Left lung (tissue), 10 donors: ENCODE results near the gene SESN1. TPM values are rescaled to one million over a fixed set of nuclear protein-coding genes. Genes with fewer than 3 reads are reported as not detected.

ENCODE experiments used
- ATAC-seq: fragments of 200-7000 bp; cut with Tn5 transposase; one replicate; pipeline ENCODE4 v1.9.1; 2020; ENCODE audit warnings: moderate library complexity
- DNase-seq, 4 donors: peaks; one replicate each; pipeline ENCODE4 v3.0.0-alpha.2; 2013 to 2020
- H3K27ac ChIP-seq, 2 donors: fragments of 200-600 bp; sonication (generic) in 1 of 2; one replicate each; pipeline versions ENCODE4 v1.5.0 to v1.8.0; 2020 to 2021
- H3K27me3 ChIP-seq, 2 donors: fragments of 200-600 bp; sonication (generic) in 1 of 2; one replicate each; pipeline versions ENCODE4 v1.5.0 to v1.8.0; 2020 to 2021
- H3K36me3 ChIP-seq, 2 donors: fragments of 200-600 bp; sonication (generic) in 1 of 2; one replicate each; pipeline versions ENCODE4 v1.5.0 to v1.8.0; 2020 to 2021
- H3K4me1 ChIP-seq, 2 donors: fragments of 200-600 bp; one replicate each; pipeline ENCODE4 v1.8.0; 2021
- H3K4me3 ChIP-seq, 2 donors: fragments of 200-600 bp; sonication (generic) in 1 of 2; one replicate each; pipeline versions ENCODE4 v1.5.0 to v1.8.0; 2020 to 2021; ENCODE audit warnings: mild to moderate bottlenecking in 1 of 2
- H3K9me3 ChIP-seq, 2 donors: fragments of 200-600 bp; sonication (generic) in 1 of 2; one replicate each; pipeline versions ENCODE4 v1.5.0 to v1.8.0; 2020 to 2021
- intact Hi-C, 2 donors: fragments of 100-400 bp; cut with DNase I; formaldehyde crosslinking; loops; one replicate each; pipeline versions ENCODE4 v1.11.2 to v1.14.2; 2022
- polyA plus RNA-seq, 6 donors: library from polyadenylated mRNA; unstranded; fragments of 120-200 nt; gene quantifications; one replicate each; pipeline ENCODE4 v1.2.1, GENCODE V29; 2013; ENCODE audit not compliant: insufficient read length in 6 of 6
- total RNA-seq, 2 donors: library from RNA; stranded (reverse); fragmentation: NEBNext Ultra II Directional; extraction: Animal tissue kit (Norgen Biotek cat#: 25700); gene quantifications; one replicate each; pipeline ENCODE4 v1.2.1, GENCODE V29; 2021
- TF ChIP-seq, protein P1 (sequence below), 2 donors: fragments of 200-600 bp; sonication (generic) in 1 of 2; IDR thresholded peaks; one replicate each; pipeline versions ENCODE4 v1.5.0 to v1.8.0; 2021; ENCODE audit warnings: antibody characterized with exemption in 2 of 2
- donor health status: DM: no; HTN: yes; CAD: no.
- donor health status: DM: no; HTN: no; CAD: no.

Gene SESN1
- total and polyA plus RNA-seq, 8 donors, result 20.5 to 90.5 (median 65.7) TPM

DNA sequence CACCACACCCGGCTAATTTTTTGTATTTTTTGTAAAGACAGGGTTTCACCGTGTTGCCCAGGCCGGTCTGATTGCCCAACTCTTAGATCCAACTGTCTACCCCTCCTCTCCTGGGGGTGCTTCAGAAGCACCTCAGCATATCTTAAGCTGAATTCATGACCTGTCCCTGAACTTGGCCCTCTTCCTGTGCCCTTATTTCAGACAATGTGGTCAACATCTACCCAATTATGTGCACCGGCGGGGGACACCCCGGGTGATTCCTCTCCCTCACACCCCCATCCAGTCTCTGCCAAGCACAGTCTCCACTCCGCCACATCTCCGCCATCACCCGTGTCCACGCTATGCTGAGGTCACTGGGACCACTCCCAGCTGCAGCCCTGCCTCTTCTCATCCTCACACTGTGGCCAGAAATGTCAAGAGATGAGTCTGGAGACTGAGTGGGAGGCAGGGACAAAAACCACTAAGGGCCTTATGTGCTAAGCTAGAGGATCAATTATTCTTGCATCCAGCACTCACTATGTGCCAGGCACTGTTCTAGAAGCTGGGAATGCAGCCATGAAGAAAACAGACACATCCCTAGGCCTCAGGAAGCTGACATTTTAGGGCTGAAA lies 134.6 kb downstream of the SESN1 start:
- intact Hi-C loops, result no loop called here
- TF ChIP-seq, protein P1, sequence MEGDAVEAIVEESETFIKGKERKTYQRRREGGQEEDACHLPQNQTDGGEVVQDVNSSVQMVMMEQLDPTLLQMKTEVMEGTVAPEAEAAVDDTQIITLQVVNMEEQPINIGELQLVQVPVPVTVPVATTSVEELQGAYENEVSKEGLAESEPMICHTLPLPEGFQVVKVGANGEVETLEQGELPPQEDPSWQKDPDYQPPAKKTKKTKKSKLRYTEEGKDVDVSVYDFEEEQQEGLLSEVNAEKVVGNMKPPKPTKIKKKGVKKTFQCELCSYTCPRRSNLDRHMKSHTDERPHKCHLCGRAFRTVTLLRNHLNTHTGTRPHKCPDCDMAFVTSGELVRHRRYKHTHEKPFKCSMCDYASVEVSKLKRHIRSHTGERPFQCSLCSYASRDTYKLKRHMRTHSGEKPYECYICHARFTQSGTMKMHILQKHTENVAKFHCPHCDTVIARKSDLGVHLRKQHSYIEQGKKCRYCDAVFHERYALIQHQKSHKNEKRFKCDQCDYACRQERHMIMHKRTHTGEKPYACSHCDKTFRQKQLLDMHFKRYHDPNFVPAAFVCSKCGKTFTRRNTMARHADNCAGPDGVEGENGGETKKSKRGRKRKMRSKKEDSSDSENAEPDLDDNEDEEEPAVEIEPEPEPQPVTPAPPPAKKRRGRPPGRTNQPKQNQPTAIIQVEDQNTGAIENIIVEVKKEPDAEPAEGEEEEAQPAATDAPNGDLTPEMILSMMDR (IDR thresholded peaks at IDR 0.05), result no peak
- DNase-seq (no peak), ATAC-seq (peak; percentile 43)
- no peak overlapping the region for H3K4me3 ChIP-seq
- H3K4me1 ChIP-seq, result peaks cover 0 to 9% of the 10 kb centered on the region in 2 donors
- H3K36me3 ChIP-seq, result no peaks in the 10 kb centered on the region
- H3K27me3 ChIP-seq, result no peaks in the 10 kb centered on the region
- peak overlapping the region in 1 of 2 donors; percentile 15 for H3K27ac ChIP-seq
- no peaks in the 10 kb centered on the region for H3K9me3 ChIP-seq

DNA sequence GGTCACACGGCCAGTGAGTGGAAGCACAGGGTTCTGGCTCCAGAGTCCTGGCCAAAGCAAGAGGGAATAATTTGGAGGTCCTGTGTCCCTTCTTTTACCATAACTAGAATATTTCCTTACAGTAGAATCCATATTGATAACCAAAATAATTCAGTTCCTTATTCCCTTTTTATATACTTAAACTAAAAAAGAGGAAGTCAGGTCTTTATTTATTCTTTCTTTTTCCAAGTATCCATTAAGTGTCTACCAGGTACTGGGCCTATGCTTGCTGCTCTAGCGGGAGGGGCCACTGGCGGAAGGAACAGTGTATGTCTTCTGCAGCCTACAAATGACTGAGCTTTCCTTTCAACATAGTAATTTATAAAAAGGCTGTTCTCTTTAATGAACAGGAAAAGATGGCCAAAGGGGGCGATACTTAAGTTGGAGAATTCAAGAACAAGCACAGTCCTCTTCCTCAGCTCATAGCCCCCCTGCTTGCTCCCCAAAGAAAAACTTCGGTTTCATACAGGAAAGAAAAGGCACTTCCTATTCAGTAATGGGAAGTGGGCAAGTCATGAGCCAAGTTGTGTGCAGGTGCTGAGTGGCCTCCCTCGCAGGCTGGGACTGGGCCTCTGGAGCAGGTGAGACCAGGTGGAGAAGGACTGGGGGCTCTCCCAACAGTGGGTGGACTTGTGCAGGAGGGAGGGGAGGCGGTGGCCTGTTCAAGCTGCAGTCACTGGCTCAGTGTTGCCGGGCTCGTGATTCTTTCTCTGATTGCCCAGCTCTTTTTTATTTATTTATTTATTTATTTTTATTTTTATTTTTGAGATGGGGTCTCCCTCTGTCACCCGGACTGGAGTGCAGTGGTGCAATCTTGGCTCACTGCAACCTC lies 135.5 kb downstream of the SESN1 start:
- intact Hi-C loops, result no loop called here
- H3K27me3 ChIP-seq, result no peaks in the 10 kb centered on the region
- no peaks in the 10 kb centered on the region for H3K9me3 ChIP-seq
- peaks cover 0 to 9% of the 10 kb centered on the region in 2 donors for H3K4me1 ChIP-seq
- TF ChIP-seq, protein P1 (IDR thresholded peaks at IDR 0.05), result no peak
- no peak for ATAC-seq
- H3K4me3 ChIP-seq, result no peak overlapping the region
- H3K36me3 ChIP-seq, result no peaks in the 10 kb centered on the region
- peak in 1 of 4 donors; percentile 62 for DNase-seq
- peak overlapping the region in 1 of 2 donors; percentile 34 for H3K27ac ChIP-seq

DNA sequence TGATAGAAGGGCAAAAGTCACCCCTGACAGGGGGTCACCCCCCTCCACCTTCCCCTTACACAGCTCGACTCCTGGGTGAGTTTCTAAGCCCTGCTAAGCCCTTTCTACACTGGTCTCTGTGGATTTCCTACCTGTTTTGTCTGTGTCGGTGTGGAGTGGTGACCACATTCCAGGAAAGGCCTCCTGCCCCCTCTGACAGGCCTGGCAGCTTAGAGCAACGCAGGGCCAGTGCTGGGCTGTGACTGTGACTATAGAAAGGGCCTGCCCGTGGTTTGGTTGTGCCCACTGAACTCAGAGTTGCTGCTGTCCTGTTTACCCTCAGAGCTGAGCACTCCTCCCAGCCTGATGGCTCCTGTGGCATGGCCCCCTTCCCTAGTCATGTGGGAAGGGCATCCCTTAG lies 137.4 kb downstream of the SESN1 start:
- Histone ChIP-seq H3K9me3 (no peaks in the 10 kb centered on the region), H3K27ac (no peak overlapping the region), H3K4me3 (no peak overlapping the region), H3K4me1 (peaks cover 0 to 9% of the 10 kb centered on the region in 2 donors), H3K27me3 (no peaks in the 10 kb centered on the region), H3K36me3 (no peaks in the 10 kb centered on the region)
- TF ChIP-seq, protein P1 (IDR thresholded peaks at IDR 0.05), result no peak
- DNase-seq, result no peak
- intact Hi-C loops, result no loop called here
- no peak for ATAC-seq

DNA sequence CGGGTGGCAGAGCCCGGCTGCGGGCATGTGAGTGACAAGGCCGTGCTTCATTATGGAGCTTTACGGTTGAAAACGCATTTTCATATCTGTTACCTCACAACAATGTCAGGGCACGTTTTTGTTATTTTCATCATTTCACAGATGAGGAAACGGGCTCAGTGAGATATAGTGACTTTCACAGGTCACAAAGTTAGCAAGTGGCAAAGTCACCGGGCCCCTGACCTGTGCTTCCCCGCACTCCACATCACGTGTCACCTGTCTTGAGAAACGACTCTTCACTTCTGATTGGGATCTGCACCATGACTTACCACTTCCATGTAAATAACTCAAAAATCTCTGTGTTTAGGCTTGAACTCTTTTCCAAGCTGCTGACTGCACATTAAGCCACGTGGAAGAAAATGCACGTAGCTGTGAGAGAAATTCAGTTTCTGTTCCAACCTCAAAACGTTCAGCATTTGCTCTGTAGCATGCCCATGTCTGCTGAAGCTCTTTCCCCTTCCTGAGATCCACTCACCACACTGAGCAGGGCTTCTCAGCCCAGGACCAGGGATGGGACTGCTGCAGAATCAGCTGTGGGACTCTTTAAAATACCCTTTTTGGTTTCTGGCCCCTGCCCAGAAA lies 139.2 kb downstream of the SESN1 start:
- peaks cover 2 to 18% of the 10 kb centered on the region in 2 donors for H3K4me1 ChIP-seq
- ATAC-seq (no peak), DNase-seq (no peak)
- H3K27ac ChIP-seq, result no peak overlapping the region
- H3K36me3 ChIP-seq, result no peaks in the 10 kb centered on the region
- no peak overlapping the region for H3K4me3 ChIP-seq
- intact Hi-C loops, result no loop called here
- TF ChIP-seq, protein P1 (IDR thresholded peaks at IDR 0.05), result no peak
- no peaks in the 10 kb centered on the region for H3K27me3 ChIP-seq
- no peaks in the 10 kb centered on the region for H3K9me3 ChIP-seq

DNA sequence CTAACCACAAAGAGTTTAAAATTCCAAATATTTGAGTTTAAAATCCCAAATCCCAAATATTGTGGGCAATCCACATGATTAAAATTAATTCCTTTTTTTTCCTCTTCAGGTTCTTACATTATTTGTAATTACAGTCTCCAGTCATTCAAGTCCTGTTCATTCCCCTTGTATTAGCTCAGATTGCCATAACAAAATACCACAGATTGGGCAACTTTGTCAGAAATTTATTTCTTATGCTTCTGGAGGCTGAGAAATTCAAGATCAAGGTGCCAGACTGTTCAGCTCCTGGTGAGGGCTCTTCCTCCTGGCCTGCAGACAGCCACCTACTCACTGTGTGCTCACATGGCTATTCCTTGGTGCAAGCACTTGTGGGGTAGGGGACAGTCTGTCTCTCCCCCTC lies 141.0 kb downstream of the SESN1 start:
- peaks cover 4 to 11% of the 10 kb centered on the region in 2 donors for H3K4me1 ChIP-seq
- H3K4me3 ChIP-seq, result no peak overlapping the region
- no peak for DNase-seq
- no peak for ATAC-seq
- no peaks in the 10 kb centered on the region for H3K36me3 ChIP-seq
- TF ChIP-seq, protein P1 (IDR thresholded peaks at IDR 0.05), result no peak
- intact Hi-C loops, result no loop called here
- H3K27ac ChIP-seq, result no peak overlapping the region
- H3K9me3 ChIP-seq, result no peaks in the 10 kb centered on the region
- H3K27me3 ChIP-seq, result no peaks in the 10 kb centered on the region
